Subcutaneous adipose tissue (tissue), 4 donors: ENCODE measurements around the gene CNTF. TPM values are rescaled to one million over a fixed set of nuclear protein-coding genes. Genes with fewer than 3 reads are reported as not detected.

ENCODE experiments used
- total RNA-seq, 4 donors: library from RNA; depleted of rRNA; stranded (reverse); fragments of >200 nt; gene quantifications; one replicate each; pipeline ENCODE4 v1.1.0, GENCODE V29; 2016
- TF ChIP-seq, protein P1 (sequence below): fragments of 450-650 bp; IDR thresholded peaks from one replicate; pipeline ENCODE4 v1.5.1; 2016; ENCODE audit warnings: low read depth, mild to moderate bottlenecking, control low read depth, antibody characterized with exemption, moderate library complexity

The CNTF gene, protein sequence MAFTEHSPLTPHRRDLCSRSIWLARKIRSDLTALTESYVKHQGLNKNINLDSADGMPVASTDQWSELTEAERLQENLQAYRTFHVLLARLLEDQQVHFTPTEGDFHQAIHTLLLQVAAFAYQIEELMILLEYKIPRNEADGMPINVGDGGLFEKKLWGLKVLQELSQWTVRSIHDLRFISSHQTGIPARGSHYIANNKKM
- 1 to 10 TPM in 2 of 4 donors, under 1 TPM in 2; 0.88 to 1.6 (median 1.2) TPM for total RNA-seq

GRCh38 chr11:58622344-58622743, at the start of gene CNTF:
TSS of gene CNTF (plus strand) at chr11:58622665. CDS start at chr11:58622753, 88 bp downstream.
- TF ChIP-seq, protein P1, sequence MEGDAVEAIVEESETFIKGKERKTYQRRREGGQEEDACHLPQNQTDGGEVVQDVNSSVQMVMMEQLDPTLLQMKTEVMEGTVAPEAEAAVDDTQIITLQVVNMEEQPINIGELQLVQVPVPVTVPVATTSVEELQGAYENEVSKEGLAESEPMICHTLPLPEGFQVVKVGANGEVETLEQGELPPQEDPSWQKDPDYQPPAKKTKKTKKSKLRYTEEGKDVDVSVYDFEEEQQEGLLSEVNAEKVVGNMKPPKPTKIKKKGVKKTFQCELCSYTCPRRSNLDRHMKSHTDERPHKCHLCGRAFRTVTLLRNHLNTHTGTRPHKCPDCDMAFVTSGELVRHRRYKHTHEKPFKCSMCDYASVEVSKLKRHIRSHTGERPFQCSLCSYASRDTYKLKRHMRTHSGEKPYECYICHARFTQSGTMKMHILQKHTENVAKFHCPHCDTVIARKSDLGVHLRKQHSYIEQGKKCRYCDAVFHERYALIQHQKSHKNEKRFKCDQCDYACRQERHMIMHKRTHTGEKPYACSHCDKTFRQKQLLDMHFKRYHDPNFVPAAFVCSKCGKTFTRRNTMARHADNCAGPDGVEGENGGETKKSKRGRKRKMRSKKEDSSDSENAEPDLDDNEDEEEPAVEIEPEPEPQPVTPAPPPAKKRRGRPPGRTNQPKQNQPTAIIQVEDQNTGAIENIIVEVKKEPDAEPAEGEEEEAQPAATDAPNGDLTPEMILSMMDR = no peak

GRCh38 chr11:58573451-58574104, 48.9 kb upstream of the CNTF start:
- TF ChIP-seq, protein P1 = no peak

- TF ChIP-seq, protein P1 = no peak
Observed at GRCh38 chr11:58574881-58575280, 47.6 kb upstream of the CNTF start.

DNA sequence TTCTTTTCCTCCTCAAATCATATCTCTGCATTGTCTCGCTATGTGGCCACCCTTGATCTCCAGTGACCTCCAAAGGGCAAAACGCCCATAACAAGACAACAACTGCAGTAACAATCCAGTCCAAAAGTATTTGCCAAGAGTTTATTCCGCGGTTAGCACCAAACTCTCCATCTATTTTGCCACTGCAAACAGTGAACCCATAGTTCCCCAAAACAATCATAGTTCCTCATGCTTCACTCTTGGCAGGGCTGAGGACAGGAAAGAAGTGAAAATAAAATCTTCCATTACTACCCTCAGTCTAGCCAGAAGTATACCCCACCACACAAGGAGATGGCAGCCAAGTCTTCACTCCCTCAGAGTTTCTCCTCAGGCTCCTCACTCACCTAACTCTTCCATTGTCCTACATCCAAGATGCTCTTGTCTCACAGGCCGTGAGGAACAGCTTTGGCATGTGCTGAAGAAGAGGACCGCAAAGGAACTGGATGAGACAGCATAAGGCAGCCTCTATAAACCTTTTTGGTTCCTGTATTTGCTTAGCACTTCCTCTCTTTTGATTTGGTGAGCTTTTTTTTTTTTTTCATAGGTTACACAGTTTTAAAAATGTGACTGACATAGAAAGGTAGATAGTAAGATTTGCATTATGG, 47.0 kb upstream of the CNTF start, which contains the start of gene LPXN:
LPXN (minus strand) TSS at position 480 of the 644 bp plus-strand sequence; CDS start at position 396, 84 bp downstream.
- TF ChIP-seq, protein P1 = no peak

DNA sequence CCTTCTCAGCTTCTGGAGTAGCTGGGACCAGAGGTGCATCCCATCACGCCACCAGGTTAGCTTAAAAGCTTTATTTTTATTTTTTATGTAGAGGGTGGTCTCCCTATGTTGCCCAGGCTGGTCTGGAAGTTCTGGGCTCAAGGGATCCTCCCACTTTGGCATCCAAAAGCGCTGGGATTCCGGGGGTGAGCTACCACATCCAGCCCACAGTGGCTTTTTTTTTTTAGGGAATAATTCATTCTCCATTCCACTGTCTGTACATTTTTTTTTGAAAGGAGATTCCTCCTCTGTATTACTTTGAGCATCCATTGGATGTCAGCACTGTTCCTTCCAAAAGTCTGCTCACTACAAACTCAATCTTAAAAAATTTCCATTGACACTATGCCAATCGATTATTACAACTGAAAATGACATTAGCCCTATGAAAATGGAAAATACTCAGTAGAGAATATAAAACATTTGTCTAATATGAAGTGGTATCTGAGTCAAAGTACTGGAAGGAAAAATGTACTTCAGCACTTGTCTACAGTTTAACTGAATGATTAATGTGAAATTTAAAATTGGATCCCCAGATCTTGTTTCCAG, 45.5 kb upstream of the CNTF start:
- TF ChIP-seq, protein P1 = no peak

DNA sequence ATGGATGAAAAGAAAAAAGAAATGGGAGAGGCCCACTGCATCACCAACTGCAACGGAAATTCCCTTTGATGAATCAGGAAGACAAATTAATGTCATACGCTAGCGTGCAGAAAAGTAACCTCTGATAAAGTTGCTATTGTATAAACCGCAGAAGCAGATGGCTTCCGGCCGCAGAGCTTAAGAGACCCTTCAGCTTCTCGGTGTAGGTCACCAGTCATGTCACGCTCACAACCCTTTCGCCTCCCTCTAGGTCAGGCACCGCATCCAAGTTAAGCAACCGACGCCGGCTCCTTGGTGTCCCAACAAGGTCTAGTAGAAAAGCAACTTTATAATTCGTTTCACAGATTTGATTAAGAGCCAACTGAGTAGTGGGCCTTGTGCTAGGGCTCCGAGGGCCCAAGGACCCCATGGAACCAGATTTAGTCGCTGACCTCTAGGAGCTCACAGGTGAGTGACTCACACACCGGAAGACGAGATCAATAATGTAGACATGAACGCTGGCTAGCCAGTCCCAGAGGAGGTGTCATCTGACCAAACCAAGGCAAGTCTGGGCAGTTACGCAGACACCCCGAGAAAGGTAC, 44.8 kb upstream of the CNTF start:
- TF ChIP-seq, protein P1 = no peak
